Measurements from ENCODE around the gene COL1A2. TPM values are rescaled to one million over a fixed set of nuclear protein-coding genes. Genes with fewer than 3 reads are reported as not detected.
A peak's percentile ranks its signal among the peaks of the same experiment; 100 is the strongest.

The COL1A2 gene
- total and polyA plus RNA-seq, 2 of the 13 experiments (the other 11 are each of a cell fraction or from before 2014, with no cell fraction given), result not detected

- TF ChIP-seq RXRA (CRISPR knock-in tag; IDR thresholded peaks at IDR 0.05) (no peak), SOX5 (CRISPR knock-in tag; IDR thresholded peaks at IDR 0.05; ENCODE audit: borderline replicate concordance) (peak; percentile 79), MIER3 (CRISPR knock-in tag; IDR thresholded peaks at IDR 0.05; ENCODE audit: borderline replicate concordance) (no peak), CREB3 (CRISPR knock-in tag; IDR thresholded peaks at IDR 0.05) (no peak), HNF4A (CRISPR knock-in tag; IDR thresholded peaks at IDR 0.05) (peak; percentile 59), THAP9 (CRISPR knock-in tag; IDR thresholded peaks at IDR 0.05; ENCODE audit: borderline replicate concordance) (no peak), SNAPC2 (CRISPR knock-in tag; IDR thresholded peaks at IDR 0.05) (no peak), SP5 (CRISPR knock-in tag; IDR thresholded peaks at IDR 0.05; ENCODE audit: borderline replicate concordance, low read depth) (0 out of 2 replicates have a peak, but pooled peaks have one; percentile 13), RXRB (CRISPR knock-in tag; IDR thresholded peaks at IDR 0.05; ENCODE audit: borderline replicate concordance) (peak; percentile 59; the same call in 1 of the 2 replicates), ZHX2 (IDR thresholded peaks at IDR 0.05; ENCODE audit: low read depth) (no peak), ZHX2 (CRISPR knock-in tag; IDR thresholded peaks at IDR 0.05; ENCODE audit: borderline replicate concordance) (no peak), NPAS2 (CRISPR knock-in tag; IDR thresholded peaks at IDR 0.05; ENCODE audit: borderline replicate concordance) (no peak), RARA (CRISPR knock-in tag; IDR thresholded peaks at IDR 0.05) (peak; percentile 37; the same call in 1 of the 2 replicates), BCL6 (CRISPR knock-in tag; IDR thresholded peaks at IDR 0.05) (peak; percentile 56), ZNF781 (CRISPR knock-in tag; IDR thresholded peaks at IDR 0.05; ENCODE audit: borderline replicate concordance, not compliant biosample characterization) (no peak)
Observed at GRCh38 chr7:94439893-94440381, 45.2 kb downstream of the COL1A2 start (continued).
